ENCODE data around the gene PLEKHG4B.

PLEKHG4B gene

DNA sequence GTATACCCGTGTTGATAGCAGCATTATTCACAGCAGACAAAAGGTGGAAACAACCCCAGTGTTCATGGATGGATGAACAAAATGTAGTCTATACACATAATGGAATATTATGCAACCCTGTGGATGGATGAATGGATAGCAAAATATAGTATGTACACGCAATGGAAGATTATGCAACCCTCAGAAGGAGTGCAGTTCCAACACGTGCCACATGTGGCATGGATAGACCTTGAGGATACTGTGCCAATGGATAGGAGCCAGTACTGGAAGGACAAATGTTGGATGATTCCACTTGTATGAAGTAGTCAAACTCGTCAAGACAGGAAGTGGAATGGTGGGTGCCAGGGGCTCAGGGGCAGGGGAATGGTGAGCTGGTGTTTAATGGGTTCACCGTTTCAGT lies 44.9 kb downstream of the PLEKHG4B start:
- DNase-seq, result no peak

DNA sequence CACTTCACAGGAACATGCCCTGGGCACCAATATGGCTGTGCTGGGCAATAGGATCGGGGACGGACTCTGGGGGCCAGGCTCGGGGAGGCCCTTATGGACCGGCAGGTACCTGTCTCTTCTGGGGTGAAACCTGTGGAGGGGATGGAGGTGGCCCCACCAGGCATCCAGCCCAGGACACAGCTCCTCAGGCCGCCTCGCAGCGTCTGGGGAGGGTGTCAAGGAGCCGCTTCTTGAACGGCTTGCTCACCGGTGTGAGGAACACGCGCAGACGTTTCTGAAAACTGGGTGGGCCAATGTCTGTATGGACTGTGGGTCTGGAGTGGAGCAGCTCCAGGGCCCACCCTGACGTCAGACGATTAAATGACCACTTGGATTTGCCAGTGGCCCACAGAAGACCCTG lies 45.8 kb downstream of the PLEKHG4B start:
- no peak for DNase-seq

GRCh38 chr5:138936-139335 lies 47.0 kb downstream of the PLEKHG4B start:
- DNase-seq, result no peak

- DNase-seq, result no peak
These were observed 47.8 kb downstream of the PLEKHG4B start for GRCh38 chr5:139579-140442.

DNA sequence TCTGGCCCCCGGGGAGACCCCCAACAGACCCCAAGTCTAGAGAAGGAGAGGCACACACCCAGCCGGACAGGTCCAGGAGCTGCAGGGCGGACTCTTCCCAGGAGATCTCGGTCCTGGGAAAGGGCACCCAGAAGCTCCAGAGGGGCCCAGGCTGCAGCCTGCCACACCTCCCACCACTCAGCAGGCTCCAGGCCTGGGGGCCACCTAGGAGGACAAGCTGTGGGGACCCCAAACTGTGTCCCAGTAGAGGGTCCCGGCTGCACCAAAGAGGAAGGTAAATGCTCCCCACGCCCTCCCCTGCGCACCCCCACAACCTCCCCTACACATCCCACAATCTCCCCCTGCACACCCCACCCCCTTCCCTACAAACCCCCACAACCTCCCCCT lies 48.5 kb downstream of the PLEKHG4B start:
- no peak for DNase-seq

- no peak for DNase-seq
These were observed 49.2 kb downstream of the PLEKHG4B start for GRCh38 chr5:141211-141610.

DNA sequence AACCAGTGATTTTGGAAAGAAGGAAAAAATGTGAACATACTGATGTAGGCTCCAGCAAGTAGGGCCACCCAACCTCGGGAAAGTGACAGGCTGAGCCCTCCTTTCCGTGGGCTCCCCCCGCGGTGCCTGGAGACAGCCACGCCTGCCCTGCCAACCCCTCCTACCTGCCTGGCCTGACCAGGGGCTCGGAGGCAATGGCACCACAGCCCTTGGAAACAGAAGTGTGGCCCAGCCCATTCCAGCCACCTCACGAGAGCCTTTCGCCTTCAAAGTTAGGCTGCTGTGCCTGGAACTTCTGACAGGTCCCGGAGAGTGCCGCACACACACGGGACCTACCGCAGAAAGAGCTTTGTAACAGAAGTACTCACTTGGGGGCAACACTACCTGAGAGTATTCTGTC lies 49.8 kb downstream of the PLEKHG4B start:
- DNase-seq, result no peak

DNA sequence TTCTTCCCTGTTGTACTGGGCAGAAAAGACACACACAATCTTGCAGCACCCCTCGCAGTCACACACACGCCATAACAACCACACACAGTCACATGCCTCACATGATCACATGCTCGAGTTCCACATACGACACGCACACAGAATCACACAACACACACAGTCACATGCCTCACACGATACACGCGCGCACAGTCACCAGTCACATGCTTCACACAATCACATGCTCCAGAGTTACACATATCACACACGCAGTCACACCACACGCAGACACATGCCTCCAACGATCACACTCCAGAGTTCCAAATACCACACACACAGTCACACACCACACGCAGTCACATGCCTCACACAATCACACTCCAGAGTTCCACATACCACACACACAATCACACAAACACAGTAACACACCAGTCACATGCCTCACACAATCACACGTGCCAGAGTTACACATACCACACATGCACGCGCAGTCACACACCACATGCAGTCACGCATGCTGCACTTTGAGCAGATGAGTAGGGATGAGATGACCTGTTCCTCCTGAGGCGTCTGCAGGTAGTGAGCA lies 50.4 kb downstream of the PLEKHG4B start:
- no peak for DNase-seq

- no peak for DNase-seq
These were observed 51.1 kb downstream of the PLEKHG4B start for GRCh38 chr5:143041-143440.

GRCh38 chr5:144941-145340 lies 53.0 kb downstream of the PLEKHG4B start:
- DNase-seq, result no peak

DNA sequence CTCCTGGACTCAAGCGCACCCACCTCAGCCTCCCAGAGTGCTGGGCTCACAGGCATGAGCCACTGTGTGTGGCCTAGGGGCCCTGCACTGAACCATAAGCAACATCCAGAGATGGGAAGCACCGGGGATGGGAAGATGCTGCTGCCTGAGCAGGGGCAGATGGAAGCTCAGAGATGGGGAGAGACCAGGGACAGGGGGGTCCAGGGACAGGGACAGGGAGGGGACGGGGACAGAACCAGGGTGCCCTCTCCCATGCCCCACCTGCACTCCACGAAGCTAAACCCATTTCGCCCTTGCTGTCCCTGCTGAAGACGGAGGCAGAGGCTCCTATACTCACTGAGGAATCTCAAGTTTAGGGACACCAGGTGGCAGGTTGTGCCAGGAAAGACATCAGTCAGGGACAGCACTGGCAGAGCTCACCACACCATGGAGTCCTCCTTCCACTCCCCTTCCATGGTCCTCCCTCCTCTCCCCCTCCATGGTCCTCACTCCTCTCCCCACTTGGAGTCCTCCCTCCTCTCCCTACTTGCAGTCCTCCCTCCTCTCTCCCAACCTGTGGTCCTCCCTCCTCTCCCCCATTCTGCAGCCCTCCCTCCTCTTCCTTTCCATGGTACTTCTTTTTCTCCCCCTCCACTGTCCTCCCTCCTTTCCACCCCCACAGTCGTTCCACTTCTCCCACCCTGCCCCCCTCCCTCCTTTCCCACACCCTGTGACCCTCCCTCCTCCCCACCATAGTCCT lies 53.8 kb downstream of the PLEKHG4B start:
- no peak for DNase-seq

DNA sequence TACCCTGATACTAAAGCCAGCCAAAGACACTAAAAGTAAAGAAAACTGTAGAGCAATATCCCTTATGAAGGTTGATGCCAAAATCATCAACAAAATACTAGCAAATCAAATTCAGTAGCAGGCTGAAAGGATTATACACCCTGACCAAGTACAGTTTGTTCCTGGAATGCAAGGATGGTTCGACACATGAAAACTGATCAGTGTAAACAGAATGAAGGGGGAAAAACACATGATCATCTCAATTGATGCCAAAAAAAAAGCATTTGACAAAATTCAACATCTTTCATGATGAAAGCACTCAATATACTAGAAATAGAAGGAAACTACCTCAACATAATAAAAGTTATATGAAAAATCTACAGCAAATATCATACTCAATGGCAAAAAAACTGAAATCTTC lies 55.8 kb downstream of the PLEKHG4B start:
- no peak for DNase-seq

DNA sequence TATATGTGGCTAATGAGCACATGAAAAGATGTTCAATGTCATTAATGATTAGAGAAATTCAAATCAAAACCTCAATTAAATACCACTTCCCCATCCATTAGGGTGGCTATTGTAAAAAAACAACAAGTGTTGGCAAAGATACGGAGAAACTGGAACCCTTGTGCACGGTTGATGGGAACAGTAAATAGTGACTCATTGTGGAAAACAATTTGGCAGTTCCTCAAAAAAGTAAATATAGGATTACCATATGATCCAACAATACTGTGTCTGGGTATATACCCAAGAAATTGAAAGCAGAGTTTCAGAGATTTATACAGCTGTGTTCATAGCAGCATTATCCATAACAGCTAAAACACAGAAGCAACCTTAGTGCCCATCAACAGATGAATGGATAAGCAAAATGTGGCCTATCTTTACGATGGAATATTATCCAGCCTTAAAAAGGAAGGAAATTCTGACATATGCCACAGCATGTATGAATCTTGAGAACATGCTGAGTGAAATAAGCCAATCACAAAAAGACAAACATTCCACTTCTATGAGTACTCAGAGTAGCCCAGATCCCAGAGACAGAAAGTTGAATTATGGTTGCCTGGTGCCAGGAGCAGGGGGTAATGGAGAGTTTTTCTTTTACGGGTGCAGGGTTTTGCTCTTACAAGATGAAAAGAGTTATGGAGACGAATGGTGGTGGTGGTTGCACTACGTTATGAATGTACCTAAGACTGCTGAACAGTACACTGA lies 57.9 kb downstream of the PLEKHG4B start:
- no peak for DNase-seq

GRCh38 chr5:150746-151145 lies 58.8 kb downstream of the PLEKHG4B start:
- DNase-seq, result no peak

DNA sequence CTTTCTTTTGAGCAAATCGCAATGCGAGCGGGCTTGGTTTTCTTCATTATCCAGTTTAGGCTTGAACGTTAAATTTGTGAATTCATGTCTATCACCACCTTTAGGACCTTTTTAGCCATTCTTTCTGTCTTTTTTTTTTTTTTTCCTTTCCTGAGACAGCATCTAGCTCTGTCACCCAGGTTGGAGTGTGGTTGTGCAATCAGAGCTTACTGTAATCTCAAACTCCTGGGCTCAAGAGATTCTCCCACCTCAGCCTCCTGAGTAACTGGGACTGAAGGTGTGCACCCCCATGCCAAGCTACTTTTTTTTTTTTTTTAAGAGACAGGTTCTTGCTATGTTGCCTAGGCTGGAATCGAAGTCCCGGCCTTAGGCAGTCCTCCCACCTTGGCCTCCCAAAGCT lies 60.1 kb downstream of the PLEKHG4B start:
- DNase-seq, result no peak

GRCh38 chr5:153256-153655 lies 61.3 kb downstream of the PLEKHG4B start:
- no peak for DNase-seq

- DNase-seq, result no peak
These were observed 62.3 kb downstream of the PLEKHG4B start for GRCh38 chr5:154236-154635.

DNA sequence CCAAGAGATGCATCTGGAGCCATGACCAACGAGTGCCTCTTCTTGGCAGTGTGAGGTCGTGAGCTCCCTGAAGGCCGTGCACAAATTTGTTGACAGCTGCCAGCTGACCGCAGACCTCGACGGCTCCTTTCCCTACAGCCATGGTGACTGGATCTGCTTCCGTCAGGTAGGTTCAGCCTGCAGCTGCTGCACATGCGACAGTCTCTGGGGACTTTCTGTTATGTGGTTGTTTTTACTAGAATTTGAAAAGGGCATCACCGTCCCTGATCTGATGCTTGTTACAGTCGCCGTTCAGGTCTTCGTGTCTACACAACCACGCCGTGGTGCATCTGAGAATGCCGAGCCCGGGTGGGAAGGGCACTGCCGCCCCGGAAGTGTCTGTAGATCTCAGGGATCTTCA lies 62.9 kb downstream of the PLEKHG4B start:
- no peak for DNase-seq

- DNase-seq, result no peak
These were observed 63.9 kb downstream of the PLEKHG4B start for GRCh38 chr5:155651-156410.

DNA sequence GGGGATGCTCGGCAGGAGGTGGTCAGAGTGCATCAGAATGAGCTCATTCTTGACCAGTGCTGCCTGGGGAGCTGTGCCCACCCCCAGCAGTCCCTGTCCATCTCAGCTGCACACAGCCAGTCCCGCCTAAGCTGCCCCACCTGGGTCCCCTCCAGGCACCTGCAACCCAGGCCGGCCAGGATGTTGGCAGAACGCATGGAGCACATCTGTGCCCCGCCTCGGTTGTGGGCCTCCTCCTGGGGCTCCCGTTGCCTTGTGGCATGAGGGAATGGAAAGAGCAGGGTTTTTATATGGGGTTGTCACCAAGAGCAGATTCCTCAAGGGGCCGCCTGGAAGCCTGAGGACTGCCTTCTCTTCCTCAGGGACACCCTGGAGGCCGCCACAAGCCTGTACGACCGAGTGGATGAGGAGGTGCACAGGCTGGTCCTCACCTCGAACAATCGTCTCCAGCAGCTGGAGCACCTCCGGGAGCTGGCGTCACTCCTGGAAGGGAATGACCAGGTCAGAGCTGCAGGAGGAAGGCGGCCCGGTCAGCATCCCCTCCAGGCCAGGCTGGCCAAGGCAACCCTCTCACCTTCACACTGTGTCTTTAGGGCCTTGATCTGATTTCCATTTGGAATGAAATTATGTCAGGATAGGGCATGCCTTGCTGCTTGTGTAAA lies 64.6 kb downstream of the PLEKHG4B start:
- no peak for DNase-seq

GRCh38 chr5:157126-157715 lies 65.3 kb downstream of the PLEKHG4B start:
- DNase-seq, result no peak

DNA sequence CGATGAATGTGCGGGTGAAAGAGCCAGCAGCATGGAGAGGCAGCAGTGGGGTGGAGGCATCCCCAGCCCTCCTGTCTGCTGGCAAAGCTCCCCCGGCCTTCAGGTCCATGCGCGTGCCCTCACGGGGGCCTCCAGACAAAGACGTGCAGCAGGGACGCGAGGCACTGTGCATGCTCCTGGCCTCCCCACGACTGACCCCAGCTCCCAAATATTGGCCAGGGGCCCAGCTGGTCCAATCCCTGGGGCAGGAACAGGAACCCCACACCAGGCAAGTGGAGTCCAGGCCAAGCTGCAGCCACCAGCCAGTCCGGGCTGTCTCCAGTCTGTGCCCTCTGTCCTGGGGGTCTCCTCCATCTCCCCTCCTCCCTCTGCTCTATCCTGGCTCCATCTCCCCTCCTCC lies 65.8 kb downstream of the PLEKHG4B start:
- no peak for DNase-seq

All from CD4-positive, alpha-beta T cell treated with Interleukin-4 for 1 hour (primary cell).